Erythroblast (primary cell): ENCODE data around the gene ANKRD61.

Experiments
- GATA1 ChIP-seq: IDR thresholded peaks from 2 replicates; pipeline ENCODE4 v1.6.1; 2011; ENCODE audit warnings: low read depth, mild to moderate bottlenecking, control low read depth, low read length, moderate library complexity
- POLR2A ChIP-seq: IDR thresholded peaks from 2 replicates; pipeline ENCODE4 v1.6.1; 2011; ENCODE audit warnings: mild to moderate bottlenecking, low read length

DNA sequence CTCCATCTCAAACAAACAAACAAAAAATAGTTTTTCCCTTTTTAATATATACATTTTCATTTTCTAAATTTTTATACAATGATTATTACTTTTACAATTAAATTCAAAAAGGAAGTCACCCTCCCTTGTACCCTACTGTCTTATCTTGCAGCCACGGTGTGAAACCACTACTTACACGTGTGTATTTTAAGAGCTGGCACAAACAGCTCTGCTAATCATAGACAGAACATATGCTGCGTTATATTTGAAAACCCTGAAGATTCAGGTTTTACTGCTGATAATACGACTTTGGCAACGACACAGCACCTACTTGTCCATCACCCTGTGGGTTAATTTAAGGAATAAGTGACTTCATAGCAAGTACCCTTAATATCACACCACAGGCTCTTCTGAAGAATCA lies 991 bp downstream of the ANKRD61 start:
- TF ChIP-seq POLR2A (peak; percentile 19), GATA1 (peak; percentile 33)
